ENCODE measurements around the gene SERPINA4.
"Not testable (repeated sequence)": the region's sequence is repeated elsewhere in the genome, so short reads cannot be mapped to it uniquely, and the experiment has no call there.

The SERPINA4 gene

DNA sequence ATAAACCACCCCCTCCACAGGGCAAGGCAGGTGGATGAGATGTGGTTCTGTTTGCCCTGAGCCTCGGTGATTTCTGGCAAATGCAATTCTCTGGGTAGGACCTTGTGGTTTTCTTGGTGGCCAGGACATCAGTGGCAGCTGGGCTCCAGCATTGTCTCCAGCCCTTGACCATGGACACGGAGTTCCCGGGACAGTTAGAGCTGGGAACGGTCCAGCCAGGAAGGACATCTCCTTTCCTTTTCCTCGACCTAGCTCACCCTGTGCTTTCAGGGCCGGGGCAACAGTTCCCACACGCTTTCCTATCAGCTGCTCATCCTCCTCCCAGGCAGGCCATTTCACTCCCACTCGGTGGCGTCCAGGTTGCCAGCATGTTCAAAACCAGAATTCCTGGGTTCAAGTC is 9.2 kb downstream of the SERPINA4 start:
- no peaks in the 10 kb centered on the region for H3K9me3 Mint-ChIP-seq (ENCODE audit: low read depth)
- H3K36me3 Mint-ChIP-seq, result no peaks in the 10 kb centered on the region
- no peaks in the 10 kb centered on the region for H3K27me3 Mint-ChIP-seq
- no peak overlapping the region for H3K4me3 Mint-ChIP-seq
- no peaks in the 10 kb centered on the region for H3K4me1 Mint-ChIP-seq (ENCODE audit: low read depth)
- H3K27ac Mint-ChIP-seq, result no peak overlapping the region

DNA sequence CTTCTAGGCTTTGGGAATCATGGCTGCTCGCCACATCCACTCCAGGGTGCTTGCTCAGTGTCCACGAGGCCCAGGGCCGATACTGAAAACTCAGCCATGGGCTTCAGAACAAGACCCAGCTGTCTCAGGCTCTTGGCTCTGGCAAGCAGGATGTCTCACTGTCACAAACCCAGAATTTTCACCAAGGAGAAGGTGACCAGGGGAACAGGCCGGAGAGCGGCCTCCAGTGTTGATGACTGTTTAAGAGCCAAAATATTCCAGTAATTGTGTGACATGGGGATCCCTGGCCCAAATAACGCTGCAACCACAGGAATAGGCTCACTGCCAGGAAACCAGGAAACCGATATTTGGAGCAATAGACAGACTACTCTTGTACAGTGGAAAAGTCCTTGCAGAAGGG is 10.2 kb downstream of the SERPINA4 start:
- Mint-ChIP-seq H3K4me1 (ENCODE audit: low read depth) (no peaks in the 10 kb centered on the region), H3K9me3 (ENCODE audit: low read depth) (no peaks in the 10 kb centered on the region), H3K4me3 (no peak overlapping the region), H3K36me3 (no peaks in the 10 kb centered on the region), H3K27me3 (no peaks in the 10 kb centered on the region), H3K27ac (no peak overlapping the region)

DNA sequence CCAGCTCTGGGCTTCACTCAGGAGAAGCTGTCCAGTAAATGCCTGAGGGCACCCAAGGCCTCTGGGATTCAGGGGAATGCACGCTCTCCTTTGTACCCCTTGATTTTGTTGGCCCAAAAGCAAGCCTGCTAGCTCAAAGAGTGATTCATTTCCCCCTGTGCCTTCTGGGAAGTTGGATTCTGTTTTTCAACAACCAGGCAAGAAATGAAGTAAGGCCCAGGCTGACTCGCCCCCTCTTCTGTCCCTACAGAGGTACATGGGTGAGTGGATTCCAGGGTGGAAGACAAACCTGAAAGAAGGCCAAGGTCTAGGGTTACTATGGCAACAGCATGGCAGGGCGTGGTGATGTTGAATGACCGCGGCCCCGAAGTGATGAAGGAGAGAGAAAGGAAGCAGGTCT is 10.7 kb downstream of the SERPINA4 start:
- no peaks in the 10 kb centered on the region for H3K36me3 Mint-ChIP-seq
- H3K27me3 Mint-ChIP-seq, result no peaks in the 10 kb centered on the region
- no peak overlapping the region for H3K27ac Mint-ChIP-seq
- H3K4me3 Mint-ChIP-seq, result no peak overlapping the region
- no peaks in the 10 kb centered on the region for H3K4me1 Mint-ChIP-seq (ENCODE audit: low read depth)
- no peaks in the 10 kb centered on the region for H3K9me3 Mint-ChIP-seq (ENCODE audit: low read depth)

DNA sequence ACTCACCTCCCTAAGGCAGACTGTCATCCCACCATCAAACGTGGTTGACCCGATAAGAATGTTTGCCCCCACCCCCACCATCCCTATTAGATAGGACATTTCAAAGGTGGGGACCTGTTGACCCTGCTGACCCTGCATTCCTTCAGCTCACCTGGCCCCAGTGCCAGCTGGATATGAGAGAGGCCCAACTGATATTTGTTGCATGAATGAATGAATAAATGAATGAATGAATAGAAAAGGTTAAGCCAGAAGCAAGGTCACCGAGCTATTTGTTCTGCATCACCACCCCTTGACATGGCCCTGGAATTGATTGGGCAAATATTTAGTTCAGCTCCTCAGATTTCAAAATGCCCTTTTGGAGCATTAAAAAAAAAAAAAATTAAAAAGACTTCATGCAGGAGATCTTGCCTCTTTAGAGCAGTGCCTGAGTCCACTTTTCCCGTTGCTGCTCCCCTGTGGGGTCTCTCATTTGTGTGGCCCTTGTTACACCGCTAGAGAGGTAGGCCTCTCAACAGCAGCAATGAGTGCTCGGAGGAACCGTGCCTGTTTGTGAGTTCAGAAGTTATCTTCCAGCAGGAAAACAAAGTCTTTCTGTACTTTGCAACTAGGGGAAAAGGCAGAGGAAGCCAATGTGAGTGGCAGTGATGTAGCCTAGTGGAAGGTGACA is 11.5 kb downstream of the SERPINA4 start:
- H3K9me3 Mint-ChIP-seq (ENCODE audit: low read depth), result no peaks in the 10 kb centered on the region
- no peaks in the 10 kb centered on the region for H3K4me1 Mint-ChIP-seq (ENCODE audit: low read depth)
- no peak overlapping the region for H3K27ac Mint-ChIP-seq
- no peaks in the 10 kb centered on the region for H3K27me3 Mint-ChIP-seq
- no peak overlapping the region for H3K4me3 Mint-ChIP-seq
- H3K36me3 Mint-ChIP-seq, result no peaks in the 10 kb centered on the region

DNA sequence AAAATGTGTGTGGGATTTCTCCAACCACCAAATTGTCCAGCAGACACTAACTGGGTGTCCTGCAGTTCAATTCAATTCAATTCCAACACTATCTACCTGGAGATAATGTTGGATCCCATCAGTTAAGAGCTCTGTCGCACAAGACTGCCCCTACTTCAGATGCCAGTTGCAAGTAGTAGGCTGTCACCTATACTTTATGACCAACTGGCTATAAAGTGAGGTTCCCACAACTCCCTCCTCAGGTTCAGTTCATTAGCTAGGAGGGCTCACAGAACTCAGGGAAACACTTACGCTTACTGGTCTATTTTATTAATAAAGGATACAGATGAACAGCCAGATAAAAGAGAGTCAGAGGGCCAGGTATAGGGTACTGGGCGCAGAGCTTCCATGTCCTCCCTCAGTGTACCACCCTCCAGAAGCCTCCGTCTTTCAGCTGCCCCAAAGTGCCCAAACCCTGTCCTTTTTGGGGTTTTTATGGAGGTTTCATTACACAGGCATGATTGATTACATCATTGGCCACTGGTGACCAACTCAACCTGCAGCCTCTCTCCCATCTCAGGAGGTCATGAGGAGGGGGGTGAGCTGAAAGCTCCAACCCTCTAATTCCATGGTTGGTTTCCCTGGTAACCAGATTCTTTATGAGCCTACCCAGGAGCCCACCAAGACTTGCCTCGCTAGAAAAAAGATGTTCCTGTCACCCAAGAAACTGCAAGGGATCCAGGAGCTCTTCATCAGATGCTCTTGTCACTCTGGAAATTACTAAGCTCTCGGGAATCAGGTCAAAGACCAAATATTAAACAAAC is 12.4 kb downstream of the SERPINA4 start:
- no peaks in the 10 kb centered on the region for H3K9me3 Mint-ChIP-seq (ENCODE audit: low read depth)
- no peak overlapping the region for H3K27ac Mint-ChIP-seq
- no peak overlapping the region for H3K4me3 Mint-ChIP-seq
- no peaks in the 10 kb centered on the region for H3K36me3 Mint-ChIP-seq
- H3K4me1 Mint-ChIP-seq (ENCODE audit: low read depth), result no peaks in the 10 kb centered on the region
- H3K27me3 Mint-ChIP-seq, result no peaks in the 10 kb centered on the region

DNA sequence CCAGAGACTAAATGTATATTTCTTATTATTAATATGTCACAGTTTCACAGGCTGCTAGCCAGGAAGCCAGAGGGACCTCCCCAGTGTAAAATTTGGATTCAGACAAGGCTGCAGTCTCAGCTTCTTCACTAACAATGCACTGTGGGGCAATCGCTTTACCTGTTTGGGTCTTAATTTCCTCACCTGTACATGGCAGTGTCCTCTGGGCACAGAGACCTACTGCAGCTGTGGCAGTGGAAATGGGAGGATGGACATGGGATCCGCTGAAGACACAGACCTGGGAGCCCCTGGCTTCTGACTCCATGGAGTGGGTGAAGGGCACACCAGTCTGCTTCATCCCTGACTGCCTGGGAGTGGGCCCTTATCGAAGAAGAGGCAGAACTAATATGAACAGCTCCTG is 13.1 kb downstream of the SERPINA4 start:
- Mint-ChIP-seq H3K36me3 (no peaks in the 10 kb centered on the region), H3K4me1 (ENCODE audit: low read depth) (no peaks in the 10 kb centered on the region), H3K4me3 (no peak overlapping the region), H3K9me3 (ENCODE audit: low read depth) (no peaks in the 10 kb centered on the region), H3K27ac (no peak overlapping the region), H3K27me3 (peaks cover under 1% of the 10 kb centered on the region)

DNA sequence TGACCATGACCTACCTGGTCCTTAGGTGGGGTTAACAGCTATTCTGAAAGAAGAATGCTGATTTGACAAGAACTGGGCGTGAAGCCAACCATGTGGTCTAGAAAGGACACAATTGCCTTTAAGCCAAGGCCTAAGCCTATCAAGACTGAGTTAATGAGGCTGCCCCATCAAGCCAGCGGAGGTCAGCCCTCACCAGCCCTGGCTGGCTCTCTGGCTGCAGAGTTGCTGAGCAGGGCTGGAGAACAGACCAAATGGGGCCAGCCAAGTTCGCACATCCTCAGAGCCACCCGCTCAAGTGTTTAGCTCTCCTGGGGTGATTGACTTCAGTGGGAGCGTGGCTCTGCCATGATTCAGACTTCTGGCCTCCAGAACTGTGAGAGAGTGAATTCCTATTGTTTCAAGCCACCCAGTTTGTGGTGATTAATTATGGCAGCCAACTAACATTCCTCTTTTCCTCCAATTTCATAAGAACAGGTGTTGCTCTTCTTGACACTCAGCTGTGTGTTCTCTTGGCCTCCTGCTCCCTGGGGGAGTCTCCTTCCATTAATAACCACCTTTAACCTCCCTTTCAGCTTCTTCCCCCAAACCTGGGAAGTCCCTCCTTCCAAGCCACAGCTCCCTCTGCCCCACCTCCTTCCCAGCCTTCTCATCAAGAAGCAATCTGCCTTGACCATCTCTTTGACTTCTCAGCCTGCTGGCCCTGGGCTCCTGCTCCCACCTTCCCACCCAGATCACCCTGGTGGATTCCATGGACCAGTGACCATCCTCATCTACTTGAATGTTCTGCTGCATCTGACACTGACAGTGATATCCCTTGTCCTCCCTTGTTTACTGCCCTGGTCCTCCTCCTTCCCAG is 14.7 kb downstream of the SERPINA4 start:
- peaks cover 5% of the 10 kb centered on the region for H3K27me3 Mint-ChIP-seq

DNA sequence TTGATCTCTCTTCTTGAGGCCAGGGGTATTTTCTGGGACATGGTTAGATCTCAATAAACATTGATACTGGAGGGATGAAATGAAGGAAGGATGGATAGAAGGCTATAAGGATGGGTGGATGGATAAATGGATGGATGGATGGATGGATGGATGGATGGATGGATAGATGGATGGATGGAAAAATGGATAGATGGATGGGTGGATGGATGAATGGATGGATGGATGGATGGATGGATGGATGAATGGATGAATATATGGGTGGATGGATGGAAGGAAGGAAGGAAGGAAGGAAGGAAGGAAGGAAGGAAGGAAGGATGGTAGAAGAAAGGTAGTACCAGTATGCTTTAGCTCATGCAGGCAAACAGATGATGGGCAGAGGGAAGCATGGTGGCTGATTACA is 16.2 kb downstream of the SERPINA4 start:
- H3K4me1 Mint-ChIP-seq (ENCODE audit: low read depth); H3K4me3 Mint-ChIP-seq; H3K27me3 Mint-ChIP-seq; H3K36me3 Mint-ChIP-seq; H3K27ac Mint-ChIP-seq; H3K9me3 Mint-ChIP-seq (ENCODE audit: low read depth): not testable (repeated sequence)

More for the DNA sequence above, 14.7 kb downstream of the SERPINA4 start:
- Mint-ChIP-seq H3K9me3 (ENCODE audit: low read depth) (no peaks in the 10 kb centered on the region), H3K4me3 (no peak overlapping the region), H3K4me1 (ENCODE audit: low read depth) (no peaks in the 10 kb centered on the region), H3K27ac (no peak overlapping the region), H3K36me3 (no peaks in the 10 kb centered on the region)

DNA sequence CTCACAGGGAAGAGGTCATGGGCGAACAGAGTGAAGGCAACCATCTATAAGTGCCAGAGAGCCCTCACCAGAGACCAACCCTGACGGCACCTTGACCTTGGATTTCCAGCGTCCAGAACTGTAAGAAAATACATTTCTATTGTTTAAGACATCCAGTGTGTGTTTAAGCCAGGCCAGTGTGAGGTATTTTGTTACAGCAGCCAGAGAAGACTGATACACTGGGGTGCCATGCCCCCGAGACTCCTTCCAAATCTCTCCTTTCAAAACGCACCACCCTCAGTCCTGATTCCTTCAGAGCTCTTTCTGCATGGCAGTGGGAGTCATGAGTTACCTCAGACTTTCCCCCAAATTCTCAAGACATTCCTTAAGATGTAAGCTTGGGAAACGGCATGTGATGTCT is 17.5 kb downstream of the SERPINA4 start:
- H3K4me3 Mint-ChIP-seq, result no peak overlapping the region

DNA sequence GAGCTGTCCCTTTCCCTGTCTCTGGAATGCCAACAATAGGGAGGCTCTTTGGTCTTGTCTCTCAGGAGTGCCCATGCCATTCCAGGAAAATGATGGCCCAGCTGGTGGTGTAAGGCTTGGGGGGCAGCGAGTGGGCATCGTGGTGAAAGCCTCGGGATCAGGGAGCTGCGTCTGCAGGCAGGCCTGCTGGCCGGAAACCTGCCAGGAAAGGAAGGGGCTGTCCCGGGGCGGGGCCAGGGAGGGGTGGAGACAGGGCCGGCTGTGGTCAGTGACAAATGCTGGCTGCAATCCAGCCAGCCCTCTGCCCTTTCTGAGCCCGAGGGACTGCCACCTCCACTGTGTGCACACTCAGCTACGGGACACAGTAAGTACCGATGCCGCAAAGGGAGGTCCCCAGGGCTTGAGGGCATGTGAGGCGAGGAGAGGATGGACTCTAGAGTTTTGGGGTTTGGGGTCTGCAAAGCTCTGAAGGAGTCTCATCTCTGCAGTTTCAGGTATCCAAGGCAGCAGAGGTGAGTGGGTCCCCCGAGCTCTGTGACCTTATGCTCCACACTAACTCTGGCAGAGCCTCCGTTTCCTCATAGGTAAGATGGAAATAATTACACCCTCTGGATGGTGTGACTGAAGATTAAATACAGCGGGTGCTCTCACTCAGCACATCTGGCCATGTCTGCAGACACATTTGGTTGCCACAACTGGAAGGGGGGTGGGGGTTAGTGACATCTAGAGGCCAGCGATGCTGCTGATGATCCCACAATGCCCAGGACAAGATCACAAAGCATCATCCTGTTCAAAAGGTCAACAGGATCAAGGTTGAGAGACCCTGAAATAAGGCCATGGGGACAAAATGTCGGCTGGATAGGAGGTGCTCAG is 20.1 kb downstream of the SERPINA4 start, which contains the start of gene SERPINA5:
SERPINA5 (plus strand) TSS at position 300 of the 873 bp plus-strand sequence. CDS start 5,937 bp downstream, outside the sequence.
- Mint-ChIP-seq H3K4me1 (ENCODE audit: low read depth) (no peaks in the 10 kb centered on the region), H3K27me3 (peaks cover 5% of the 10 kb centered on the region), H3K4me3 (no peak within 1 kb of the TSS), H3K36me3 (no peaks in the 10 kb centered on the region), H3K27ac (no peak within 1 kb of the TSS), H3K9me3 (ENCODE audit: low read depth) (no peaks in the 10 kb centered on the region)

More for the DNA sequence above, 17.5 kb downstream of the SERPINA4 start:
- H3K27me3 Mint-ChIP-seq, result peaks cover 5% of the 10 kb centered on the region
- no peaks in the 10 kb centered on the region for H3K9me3 Mint-ChIP-seq (ENCODE audit: low read depth)
- H3K36me3 Mint-ChIP-seq, result no peaks in the 10 kb centered on the region
- H3K27ac Mint-ChIP-seq, result no peak overlapping the region
- no peaks in the 10 kb centered on the region for H3K4me1 Mint-ChIP-seq (ENCODE audit: low read depth)

DNA sequence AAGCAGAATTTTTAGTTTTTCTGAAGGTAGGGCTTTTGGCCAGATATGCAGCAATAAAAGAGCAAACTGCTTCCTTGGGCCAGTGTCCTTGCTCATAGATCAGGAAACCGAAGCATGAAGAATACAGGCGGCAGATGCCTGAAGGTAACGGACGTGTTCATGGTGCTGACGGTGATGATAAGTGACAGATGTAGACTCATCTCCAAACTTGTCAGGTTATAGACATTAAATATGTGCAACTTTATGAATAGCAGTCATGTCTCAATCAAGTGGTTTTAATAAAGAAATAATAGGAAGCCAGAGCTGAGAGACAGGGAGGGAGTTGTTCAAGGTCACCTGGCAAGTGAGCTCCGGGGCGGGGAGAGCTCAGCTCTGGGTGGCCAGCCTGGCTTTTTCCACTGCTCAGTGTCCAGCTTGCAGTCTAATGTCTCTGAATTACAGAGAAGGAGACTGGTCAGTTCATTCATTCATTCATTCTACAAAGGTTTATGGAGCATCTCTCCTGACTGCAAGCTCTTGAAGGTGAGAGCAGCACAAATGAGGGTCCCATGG is 21.0 kb downstream of the SERPINA4 start:
- no peak overlapping the region for H3K27ac Mint-ChIP-seq
- peaks cover 5% of the 10 kb centered on the region for H3K27me3 Mint-ChIP-seq

DNA sequence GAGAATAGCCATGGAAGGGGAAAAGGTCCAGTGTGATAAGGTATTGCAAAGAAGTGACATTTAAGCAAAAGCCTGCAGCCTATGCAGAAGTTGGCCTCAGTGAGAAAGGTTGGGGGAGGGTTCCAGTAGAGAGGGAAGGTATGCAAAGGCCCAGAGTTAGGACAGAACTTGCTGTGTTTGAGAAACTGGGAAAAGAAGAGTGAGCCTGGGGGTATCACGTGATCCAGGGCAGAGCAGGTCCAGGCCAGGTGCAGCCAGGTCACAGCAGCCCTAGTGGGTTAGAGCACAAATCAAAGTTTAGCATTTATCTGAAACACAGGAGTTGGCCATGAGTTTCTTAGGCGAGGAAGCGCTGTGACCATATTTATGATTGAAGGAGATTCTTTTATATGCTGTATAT is 21.6 kb downstream of the SERPINA4 start:
- Mint-ChIP-seq H3K9me3 (ENCODE audit: low read depth) (no peaks in the 10 kb centered on the region), H3K36me3 (no peaks in the 10 kb centered on the region), H3K27me3 (peaks cover 5% of the 10 kb centered on the region), H3K27ac (no peak overlapping the region), H3K4me1 (ENCODE audit: low read depth) (no peaks in the 10 kb centered on the region), H3K4me3 (no peak overlapping the region)

More for the DNA sequence above, 21.0 kb downstream of the SERPINA4 start:
- Mint-ChIP-seq H3K9me3 (ENCODE audit: low read depth) (no peaks in the 10 kb centered on the region), H3K4me1 (ENCODE audit: low read depth) (no peaks in the 10 kb centered on the region), H3K4me3 (no peak overlapping the region), H3K36me3 (no peaks in the 10 kb centered on the region)

DNA sequence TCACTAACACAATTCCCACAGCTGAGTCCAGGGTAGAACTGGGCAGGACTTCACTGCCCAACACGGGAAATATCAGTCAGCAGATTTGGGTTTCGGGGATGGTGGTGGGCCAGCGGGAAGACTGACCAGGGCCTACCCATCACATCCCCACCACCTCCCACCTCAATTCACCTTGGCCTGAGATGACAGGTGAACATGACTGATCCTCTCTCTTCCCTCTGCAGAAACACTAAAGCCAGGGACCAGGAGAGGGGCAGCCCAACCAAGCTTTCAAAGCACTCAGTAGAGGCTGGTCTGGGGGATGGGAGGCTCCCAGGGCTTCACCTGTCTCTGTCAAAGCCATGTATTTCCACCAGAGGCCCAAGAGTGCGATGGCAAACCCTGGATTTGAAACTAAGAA is 22.3 kb downstream of the SERPINA4 start:
- Mint-ChIP-seq H3K4me1 (ENCODE audit: low read depth) (no peaks in the 10 kb centered on the region), H3K9me3 (ENCODE audit: low read depth) (no peaks in the 10 kb centered on the region), H3K4me3 (no peak overlapping the region), H3K27me3 (peaks cover 5% of the 10 kb centered on the region), H3K27ac (no peak overlapping the region), H3K36me3 (no peaks in the 10 kb centered on the region)
